GM19324 (cell line): ENCODE results near the gene TMEM52.
"Not testable (repeated sequence)": the region's sequence is repeated elsewhere in the genome, so short reads cannot be mapped to it uniquely, and the experiment has no call there.

ENCODE experiments used
- ATAC-seq: cut with Tn5 transposase; IDR thresholded peaks from one replicate; pipeline ENCODE4 v1.9.1; 2021; ENCODE audit warnings: mild to moderate bottlenecking, moderate library complexity; ENCODE audit not compliant: unreplicated experiment, low FRiP score

Gene TMEM52

GRCh38 chr1:1947493-1947892 is 28.4 kb upstream of the TMEM52 start:
- ATAC-seq: no peak

- no peak for ATAC-seq
Measured at GRCh38 chr1:1946540-1946939, 27.5 kb upstream of the TMEM52 start.

GRCh38 chr1:1945782-1946393 is 26.8 kb upstream of the TMEM52 start:
- no peak for ATAC-seq

- ATAC-seq: no peak
Measured at GRCh38 chr1:1943834-1944570, 24.9 kb upstream of the TMEM52 start.

- no peak for ATAC-seq
Measured at GRCh38 chr1:1942753-1943656, 23.9 kb upstream of the TMEM52 start.

GRCh38 chr1:1941868-1942752 is 23.0 kb upstream of the TMEM52 start:
- ATAC-seq: no peak

GRCh38 chr1:1941211-1941841 is 22.2 kb upstream of the TMEM52 start:
- no peak for ATAC-seq

GRCh38 chr1:1940123-1940425 is 21.0 kb upstream of the TMEM52 start:
- ATAC-seq: no peak

- no peak for ATAC-seq
Measured at GRCh38 chr1:1939296-1940122, 20.4 kb upstream of the TMEM52 start.

GRCh38 chr1:1938613-1939295 is 19.7 kb upstream of the TMEM52 start:
- ATAC-seq: no peak

- no peak for ATAC-seq
Measured at GRCh38 chr1:1938276-1938573, 19.1 kb upstream of the TMEM52 start.

GRCh38 chr1:1937549-1938275 is 18.6 kb upstream of the TMEM52 start:
- ATAC-seq: no peak

GRCh38 chr1:1937061-1937460 is 18.0 kb upstream of the TMEM52 start:
- ATAC-seq: no peak

- ATAC-seq: not testable (repeated sequence)
Measured at GRCh38 chr1:1934848-1935247, 15.8 kb upstream of the TMEM52 start.

GRCh38 chr1:1929639-1930545 is 10.8 kb upstream of the TMEM52 start:
- ATAC-seq: no peak

GRCh38 chr1:1929102-1929638 is 10.1 kb upstream of the TMEM52 start:
- ATAC-seq: no peak
